ENCODE results near the gene EEIG1.
"Not testable (repeated sequence)": the region's sequence is repeated elsewhere in the genome, so short reads cannot be mapped to it uniquely, and the experiment has no call there.

Gene EEIG1

GRCh38 chr9:127980706-127981558, at the start of gene EEIG1:
EEIG1 (minus strand) TSS chr9:127980989; CDS start chr9:127980137, 852 bp downstream.
- peak within 1 kb of the TSS; percentile 95 for H3K27ac Mint-ChIP-seq
- no peaks in the 10 kb centered on the region for H3K9me3 Mint-ChIP-seq
- H3K36me3 Mint-ChIP-seq (ENCODE audit: low read depth), result no peaks in the 10 kb centered on the region
- peak; percentile 99 for DNase-seq
- H3K4me3 Mint-ChIP-seq, result peak within 1 kb of the TSS; percentile 91
- peak; percentile 85 for ATAC-seq
- H3K27me3 Mint-ChIP-seq, result no peaks in the 10 kb centered on the region
- peaks cover 62% of the 10 kb centered on the region for H3K4me1 Mint-ChIP-seq

- Mint-ChIP-seq H3K9me3 (no peaks in the 10 kb centered on the region), H3K4me1 (peaks cover 91% of the 10 kb centered on the region)
- no peak for DNase-seq
These were observed 46.9 kb upstream of the EEIG1 start for GRCh38 chr9:128027705-128028104.

GRCh38 chr9:128026773-128027541, 46.2 kb upstream of the EEIG1 start:
- ATAC-seq (peak; percentile 56), DNase-seq (peak; percentile 54)
- Mint-ChIP-seq H3K36me3 (ENCODE audit: low read depth) (no peaks in the 10 kb centered on the region), H3K4me1 (peaks cover 93% of the 10 kb centered on the region), H3K9me3 (no peaks in the 10 kb centered on the region), H3K27ac (peak overlapping the region; percentile 96), H3K4me3 (peak overlapping the region; percentile 69), H3K27me3 (no peaks in the 10 kb centered on the region)

More at GRCh38 chr9:128027705-128028104, 46.9 kb upstream of the EEIG1 start:
- no peak for ATAC-seq
- Mint-ChIP-seq H3K27ac (peak overlapping the region; percentile 96), H3K36me3 (ENCODE audit: low read depth) (no peaks in the 10 kb centered on the region), H3K4me3 (peak overlapping the region; percentile 36), H3K27me3 (no peaks in the 10 kb centered on the region)

- no peaks in the 10 kb centered on the region for H3K27me3 Mint-ChIP-seq
- no peaks in the 10 kb centered on the region for H3K9me3 Mint-ChIP-seq
- ATAC-seq, result peak; percentile 62
- no peaks in the 10 kb centered on the region for H3K36me3 Mint-ChIP-seq (ENCODE audit: low read depth)
- H3K27ac Mint-ChIP-seq, result peak overlapping the region; percentile 96
- peak; percentile 64 for DNase-seq
- H3K4me3 Mint-ChIP-seq, result peak overlapping the region; percentile 69
- peaks cover 89% of the 10 kb centered on the region for H3K4me1 Mint-ChIP-seq
These were observed 45.5 kb upstream of the EEIG1 start for GRCh38 chr9:128026255-128026772.

GRCh38 chr9:128025736-128026135, 44.9 kb upstream of the EEIG1 start:
- no peak for ATAC-seq
- Mint-ChIP-seq H3K27ac (peak overlapping the region; percentile 96), H3K27me3 (no peaks in the 10 kb centered on the region), H3K4me1 (peaks cover 88% of the 10 kb centered on the region), H3K36me3 (ENCODE audit: low read depth) (no peaks in the 10 kb centered on the region), H3K4me3 (peak overlapping the region; percentile 69), H3K9me3 (no peaks in the 10 kb centered on the region)
- DNase-seq, result no peak

- Mint-ChIP-seq H3K4me1 (peaks cover 87% of the 10 kb centered on the region), H3K36me3 (ENCODE audit: low read depth) (no peaks in the 10 kb centered on the region), H3K27me3 (no peaks in the 10 kb centered on the region), H3K9me3 (no peaks in the 10 kb centered on the region), H3K27ac (peak overlapping the region; percentile 96), H3K4me3 (no peak overlapping the region)
- DNase-seq, result no peak
- no peak for ATAC-seq
These were observed 44.0 kb upstream of the EEIG1 start for GRCh38 chr9:128024761-128025308.

- not testable (repeated sequence) for H3K9me3 Mint-ChIP-seq; ATAC-seq; DNase-seq; H3K4me3 Mint-ChIP-seq; H3K27me3 Mint-ChIP-seq; H3K36me3 Mint-ChIP-seq (ENCODE audit: low read depth)
- Mint-ChIP-seq H3K4me1 (peaks cover 78% of the 10 kb centered on the region), H3K27ac (peak overlapping the region; percentile 35)
These were observed 42.9 kb upstream of the EEIG1 start for GRCh38 chr9:128023671-128024070.

- H3K27ac Mint-ChIP-seq, result no peak overlapping the region
- peaks cover 70% of the 10 kb centered on the region for H3K4me1 Mint-ChIP-seq
- no peaks in the 10 kb centered on the region for H3K9me3 Mint-ChIP-seq
- no peaks in the 10 kb centered on the region for H3K27me3 Mint-ChIP-seq
- ATAC-seq (no peak), DNase-seq (no peak)
- H3K36me3 Mint-ChIP-seq (ENCODE audit: low read depth), result no peaks in the 10 kb centered on the region
- H3K4me3 Mint-ChIP-seq, result no peak overlapping the region
These were observed 42.1 kb upstream of the EEIG1 start for GRCh38 chr9:128022886-128023285.

GRCh38 chr9:128021098-128021497, 40.3 kb upstream of the EEIG1 start:
- H3K27ac Mint-ChIP-seq, result no peak overlapping the region
- no peak overlapping the region for H3K4me3 Mint-ChIP-seq
- no peaks in the 10 kb centered on the region for H3K36me3 Mint-ChIP-seq (ENCODE audit: low read depth)
- H3K4me1 Mint-ChIP-seq, result peaks cover 52% of the 10 kb centered on the region
- ATAC-seq (no peak), DNase-seq (no peak)
- no peaks in the 10 kb centered on the region for H3K27me3 Mint-ChIP-seq
- no peaks in the 10 kb centered on the region for H3K9me3 Mint-ChIP-seq

- Mint-ChIP-seq H3K27me3 (no peaks in the 10 kb centered on the region), H3K9me3 (no peaks in the 10 kb centered on the region), H3K27ac (no peak overlapping the region), H3K4me3 (no peak overlapping the region), H3K4me1 (peaks cover 48% of the 10 kb centered on the region), H3K36me3 (ENCODE audit: low read depth) (no peaks in the 10 kb centered on the region)
- ATAC-seq, result no peak
- no peak for DNase-seq
These were observed 39.9 kb upstream of the EEIG1 start for GRCh38 chr9:128020692-128021091.

- Mint-ChIP-seq H3K9me3 (no peaks in the 10 kb centered on the region), H3K27me3 (no peaks in the 10 kb centered on the region), H3K4me1 (peaks cover 15% of the 10 kb centered on the region), H3K4me3 (no peak overlapping the region), H3K27ac (no peak overlapping the region), H3K36me3 (ENCODE audit: low read depth) (no peaks in the 10 kb centered on the region)
- no peak for ATAC-seq
- DNase-seq, result no peak
These were observed 34.9 kb upstream of the EEIG1 start for GRCh38 chr9:128015696-128016095.

GRCh38 chr9:128011071-128011817, 30.5 kb upstream of the EEIG1 start:
- H3K9me3 Mint-ChIP-seq, result peaks cover 4% of the 10 kb centered on the region
- ATAC-seq (no peak), DNase-seq (no peak)
- H3K4me1 Mint-ChIP-seq, result peaks cover 43% of the 10 kb centered on the region
- H3K27me3 Mint-ChIP-seq, result no peaks in the 10 kb centered on the region
- no peak overlapping the region for H3K4me3 Mint-ChIP-seq
- peaks cover 5% of the 10 kb centered on the region for H3K36me3 Mint-ChIP-seq (ENCODE audit: low read depth)
- H3K27ac Mint-ChIP-seq, result no peak overlapping the region

- Mint-ChIP-seq H3K9me3 (peaks cover 4% of the 10 kb centered on the region), H3K36me3 (ENCODE audit: low read depth) (peaks cover 5% of the 10 kb centered on the region), H3K4me1 (peaks cover 50% of the 10 kb centered on the region), H3K27me3 (no peaks in the 10 kb centered on the region), H3K4me3 (no peak overlapping the region), H3K27ac (peak overlapping the region; percentile 73)
- DNase-seq, result no peak
- no peak for ATAC-seq
These were observed 28.9 kb upstream of the EEIG1 start for GRCh38 chr9:128009639-128010038.

GRCh38 chr9:128008171-128008570, 27.4 kb upstream of the EEIG1 start:
- Mint-ChIP-seq H3K9me3 (peaks cover 4% of the 10 kb centered on the region), H3K4me3 (peak overlapping the region; percentile 77), H3K27me3 (no peaks in the 10 kb centered on the region), H3K4me1 (peaks cover 48% of the 10 kb centered on the region), H3K36me3 (ENCODE audit: low read depth) (peaks cover 5% of the 10 kb centered on the region), H3K27ac (peak overlapping the region; percentile 92)
- ATAC-seq, result no peak
- DNase-seq, result no peak

Data from activated naive CD8-positive, alpha-beta T cell treated with anti-CD3 and anti-CD28 coated beads, Interleukin-2, amount 50 U/mL, for 24 hours (primary cell).